Suppressor macrophage (primary cell): ENCODE results near the gene SCAMP5.
A peak's percentile ranks its signal among the peaks of the same experiment; 100 is the strongest.

Experiments used
- DNase-seq, 4 experiments: peaks; one replicate each; pipeline ENCODE4 v3.0.0-alpha.2; 2020 to 2022

SCAMP5 gene

GRCh38 chr15:75023181-75023871 is 28.0 kb downstream of the SCAMP5 start, which contains the start of gene PPCDC:
Gene PPCDC, plus strand, starts transcription at chr15:75023590. Its CDS starts 4,729 bp downstream, at chr15:75028319.
- peak; percentile 96 to 99 (median 98) for DNase-seq

- DNase-seq = peak; percentile 76 to 86 (median 82)
These were observed 28.7 kb downstream of the SCAMP5 start for GRCh38 chr15:75023872-75024636.

GRCh38 chr15:75025107-75025506 is 29.7 kb downstream of the SCAMP5 start:
- DNase-seq = peak; percentile 65 to 74 (median 70)

GRCh38 chr15:75025548-75026260 is 30.3 kb downstream of the SCAMP5 start:
- no peak for DNase-seq

- DNase-seq = no peak
These were observed 32.2 kb downstream of the SCAMP5 start for GRCh38 chr15:75027551-75027950.

GRCh38 chr15:75028991-75029377 is 33.6 kb downstream of the SCAMP5 start:
- DNase-seq = peak in 1 of 4 experiments; percentile 21

- peak; percentile 96 to 98 (median 97) for DNase-seq
These were observed 34.1 kb downstream of the SCAMP5 start for GRCh38 chr15:75029378-75030022.

GRCh38 chr15:75030023-75030413 is 34.7 kb downstream of the SCAMP5 start:
- peak; percentile 62 to 80 (median 70) for DNase-seq

GRCh38 chr15:75030424-75030823 is 35.1 kb downstream of the SCAMP5 start:
- DNase-seq = no peak

GRCh38 chr15:75031848-75032247 is 36.5 kb downstream of the SCAMP5 start:
- DNase-seq = peak in 3 of 4 experiments; percentile 41 to 60 (median 51)

GRCh38 chr15:75032395-75032794 is 37.0 kb downstream of the SCAMP5 start:
- no peak for DNase-seq

GRCh38 chr15:75033809-75034208 is 38.4 kb downstream of the SCAMP5 start:
- DNase-seq = no peak

- peak; percentile 79 to 91 (median 87) for DNase-seq
These were observed 39.3 kb downstream of the SCAMP5 start for GRCh38 chr15:75034615-75035014.

GRCh38 chr15:75036212-75036616 is 40.9 kb downstream of the SCAMP5 start:
- DNase-seq = peak in 1 of 4 experiments; percentile 34

- DNase-seq = peak in 1 of 4 experiments; percentile 21
These were observed 42.3 kb downstream of the SCAMP5 start for GRCh38 chr15:75037685-75038084.

- DNase-seq = peak in 3 of 4 experiments; percentile 44 to 55 (median 45)
These were observed 42.9 kb downstream of the SCAMP5 start for GRCh38 chr15:75038231-75038630.

GRCh38 chr15:75042730-75043508 is 47.6 kb downstream of the SCAMP5 start:
- peak; percentile 93 to 99 (median 95) for DNase-seq

- DNase-seq = peak; percentile 94 to 98 (median 96)
These were observed 48.3 kb downstream of the SCAMP5 start for GRCh38 chr15:75043509-75044257.

GRCh38 chr15:75044258-75044878 is 49.0 kb downstream of the SCAMP5 start:
- DNase-seq = no peak

- DNase-seq = no peak
These were observed 50.1 kb downstream of the SCAMP5 start for GRCh38 chr15:75045332-75046015.
